Measurements from ENCODE around the gene TMEM214.
A peak's percentile ranks its signal among the peaks of the same experiment; 100 is the strongest.

The TMEM214 gene

DNA sequence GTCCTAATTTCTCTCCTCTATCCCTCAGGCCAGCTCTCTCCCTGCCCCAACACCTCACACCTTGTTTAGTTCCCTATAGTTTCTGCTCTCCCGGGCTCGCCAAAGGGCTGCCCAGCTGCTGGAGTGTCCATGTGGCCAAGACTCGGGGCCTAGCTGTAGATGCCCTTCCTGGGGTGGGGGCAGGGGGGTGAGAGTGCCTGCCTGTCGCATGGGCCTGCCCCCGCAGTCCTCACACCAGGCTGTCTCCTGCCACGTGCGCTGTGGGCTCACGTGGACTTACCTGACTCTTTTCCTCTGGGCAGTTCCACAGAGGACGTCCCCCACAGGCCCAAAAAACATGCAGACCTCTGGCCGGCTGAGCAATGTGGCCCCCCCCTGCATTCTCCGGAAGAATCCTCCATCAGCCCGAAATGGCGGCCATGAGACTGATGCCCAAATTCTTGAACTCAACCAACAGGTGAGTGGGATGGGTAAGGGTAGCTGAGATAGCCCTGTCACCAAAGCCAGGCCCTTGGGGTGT is 7.4 kb upstream of the TMEM214 start:
- no peak for TF ChIP-seq CTCF (IDR thresholded peaks at IDR 0.05; ENCODE audit: low read depth, low read length)
- no peak for DNase-seq (ENCODE audit: low read depth in 2 of 2)
- H3K4me3 ChIP-seq (replicated peaks in 1 of 2; ENCODE audit: low read depth in 2 of 2, low read length in 2 of 2) = no peak overlapping the region

DNA sequence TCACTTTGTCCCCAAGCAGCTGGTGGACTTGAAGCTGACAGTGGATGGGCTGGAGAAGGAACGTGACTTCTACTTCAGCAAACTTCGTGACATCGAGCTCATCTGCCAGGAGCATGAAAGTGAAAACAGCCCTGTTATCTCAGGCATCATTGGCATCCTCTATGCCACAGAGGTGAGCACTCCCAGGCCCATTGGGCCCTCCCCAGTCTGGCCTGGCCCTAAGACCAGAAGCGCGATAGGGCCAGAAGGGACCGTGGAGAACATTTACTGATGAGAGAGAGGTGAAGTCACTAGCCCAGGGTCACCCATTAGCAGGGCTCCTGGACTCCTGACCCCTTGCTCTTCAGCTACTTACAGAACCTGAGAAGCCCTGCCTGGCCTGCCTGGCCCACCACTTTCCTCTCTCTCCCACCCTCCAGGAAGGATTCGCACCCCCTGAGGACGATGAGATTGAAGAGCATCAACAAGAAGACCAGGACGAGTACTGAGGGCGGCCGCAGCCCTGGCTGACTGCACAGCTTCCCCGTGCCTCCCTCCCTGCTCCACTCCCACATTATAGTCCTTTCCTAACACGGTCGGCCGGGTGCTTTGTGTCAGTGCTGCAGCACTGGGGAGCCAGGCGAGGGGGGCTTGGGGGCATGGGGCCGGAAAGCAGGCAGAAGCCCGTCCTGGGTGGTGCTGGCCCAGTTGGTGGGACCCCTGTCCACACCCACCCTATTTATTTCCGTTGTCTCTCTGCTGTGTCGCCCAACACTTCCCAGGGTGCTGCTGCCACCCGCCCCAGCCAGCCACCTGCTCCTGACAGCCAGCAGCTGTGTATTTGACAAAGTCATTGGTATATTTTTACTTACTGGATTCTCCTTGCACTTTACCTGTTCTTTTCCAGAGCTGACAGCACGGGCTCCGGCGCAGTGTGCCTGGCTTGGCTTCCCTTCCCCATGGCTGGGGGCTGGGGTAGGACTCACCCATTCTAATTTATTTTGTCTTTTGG is 6.6 kb upstream of the TMEM214 start:
- TF ChIP-seq CTCF (IDR thresholded peaks at IDR 0.05; ENCODE audit: low read depth, low read length) = no peak
- H3K4me3 ChIP-seq (replicated peaks in 1 of 2; ENCODE audit: low read depth in 2 of 2, low read length in 2 of 2) = no peak overlapping the region
- no peak for DNase-seq (ENCODE audit: low read depth in 2 of 2)

GRCh38 chr2:27027211-27027651 is 5.5 kb upstream of the TMEM214 start:
- TF ChIP-seq CTCF (IDR thresholded peaks at IDR 0.05; ENCODE audit: low read depth, low read length) = no peak
- H3K4me3 ChIP-seq (replicated peaks in 1 of 2; ENCODE audit: low read depth in 2 of 2, low read length in 2 of 2) = no peak overlapping the region
- no peak for DNase-seq (ENCODE audit: low read depth in 2 of 2)

- no peak for TF ChIP-seq CTCF (IDR thresholded peaks at IDR 0.05; ENCODE audit: low read depth, low read length)
- DNase-seq (ENCODE audit: low read depth in 2 of 2) = peak in 1 of 2 donors; percentile 31
- no peak overlapping the region for H3K4me3 ChIP-seq (replicated peaks in 1 of 2; ENCODE audit: low read depth in 2 of 2, low read length in 2 of 2)
These were observed 3.7 kb upstream of the TMEM214 start for GRCh38 chr2:27029051-27029450.

DNA sequence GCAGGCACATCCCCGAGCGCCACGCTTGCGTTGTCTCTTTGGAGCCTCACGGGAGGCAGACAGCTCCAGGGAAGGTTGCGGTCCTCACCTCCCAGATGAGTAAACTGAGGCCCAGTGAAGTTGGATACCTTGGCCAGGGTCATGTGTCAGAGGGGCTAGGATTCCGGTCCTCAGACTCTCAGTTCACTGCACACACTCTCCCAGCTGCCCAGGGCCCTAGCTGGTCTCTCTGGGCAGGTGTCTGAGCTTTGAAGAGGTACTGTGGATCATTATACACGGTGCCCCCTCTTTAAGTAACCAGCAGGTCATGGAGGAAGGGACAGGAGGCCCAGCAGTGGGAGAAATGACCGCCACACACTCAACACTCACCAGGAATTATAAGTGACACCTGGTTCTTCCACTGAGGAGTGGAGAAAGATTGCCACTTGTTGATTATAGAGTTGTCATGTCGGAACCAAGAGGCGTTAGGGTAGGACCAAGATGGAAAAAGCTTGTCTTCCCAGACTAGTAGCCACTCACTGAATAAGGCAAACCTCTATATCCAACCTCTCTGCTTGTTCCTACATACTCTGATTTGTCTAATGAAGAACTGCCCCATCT is 588 bp downstream of the TMEM214 start:
- peak overlapping the region; percentile 92 to 100 for H3K4me3 ChIP-seq (replicated peaks in 1 of 2; ENCODE audit: low read depth in 2 of 2, low read length in 2 of 2)
- no peak for DNase-seq (ENCODE audit: low read depth in 2 of 2)
- TF ChIP-seq CTCF (IDR thresholded peaks at IDR 0.05; ENCODE audit: low read depth, low read length) = peak; percentile 2

GRCh38 chr2:27038012-27038411 is 5.2 kb downstream of the TMEM214 start:
- no peak overlapping the region for H3K4me3 ChIP-seq (replicated peaks in 1 of 2; ENCODE audit: low read depth in 2 of 2, low read length in 2 of 2)
- TF ChIP-seq CTCF (IDR thresholded peaks at IDR 0.05; ENCODE audit: low read depth, low read length) = no peak
- no peak for DNase-seq (ENCODE audit: low read depth in 2 of 2)

All from cardiac fibroblast (primary cell).